ENCODE measurements around the gene TBC1D20.
"Not testable (repeated sequence)": the region's sequence is repeated elsewhere in the genome, so short reads cannot be mapped to it uniquely, and the experiment has no call there.

TBC1D20 gene

DNA sequence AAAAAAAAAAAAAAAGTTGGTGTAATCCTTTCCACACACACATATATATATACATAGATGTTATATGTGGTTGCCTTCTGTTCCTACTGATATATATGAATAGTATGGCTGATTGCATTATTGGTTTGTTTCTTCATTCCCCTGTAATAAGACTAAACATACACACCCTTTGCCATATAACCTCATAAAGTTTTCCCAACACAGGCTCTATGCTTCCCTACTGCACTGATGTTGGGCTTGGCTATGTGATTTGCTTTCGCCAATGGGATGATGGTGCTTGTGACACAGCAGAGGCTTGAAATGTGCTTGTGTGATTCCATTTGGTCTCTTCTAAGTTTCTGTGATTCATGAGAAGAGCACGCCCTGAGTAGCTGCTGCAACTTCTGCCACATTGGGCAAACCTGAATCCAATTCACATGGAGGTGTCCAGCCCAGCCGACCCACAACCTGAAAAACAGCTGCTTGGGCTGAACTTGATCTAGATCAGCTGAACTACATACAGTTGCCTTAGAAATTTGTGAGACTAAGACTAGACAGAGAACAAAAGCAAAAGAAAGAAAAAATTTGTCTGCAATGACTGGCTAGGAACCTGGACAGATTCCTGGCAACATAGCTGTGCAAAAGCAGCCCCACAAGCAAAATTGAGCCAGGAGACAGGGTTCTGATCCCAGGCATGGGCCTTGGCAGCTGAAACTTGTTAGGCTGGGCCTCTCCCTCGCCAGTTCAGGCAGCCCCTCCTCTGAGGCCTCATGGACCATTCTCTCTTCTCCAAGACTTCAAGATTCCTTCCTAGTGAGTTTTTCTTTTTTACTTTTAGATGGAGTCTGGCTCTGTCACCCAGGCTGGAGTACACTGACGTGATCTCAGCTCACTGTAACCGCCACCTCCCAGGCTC is 13.4 kb upstream of the TBC1D20 start:
- DNase-seq: no peak

GRCh38 chr20:474581-474980 is 12.2 kb upstream of the TBC1D20 start:
- no peak for DNase-seq

DNA sequence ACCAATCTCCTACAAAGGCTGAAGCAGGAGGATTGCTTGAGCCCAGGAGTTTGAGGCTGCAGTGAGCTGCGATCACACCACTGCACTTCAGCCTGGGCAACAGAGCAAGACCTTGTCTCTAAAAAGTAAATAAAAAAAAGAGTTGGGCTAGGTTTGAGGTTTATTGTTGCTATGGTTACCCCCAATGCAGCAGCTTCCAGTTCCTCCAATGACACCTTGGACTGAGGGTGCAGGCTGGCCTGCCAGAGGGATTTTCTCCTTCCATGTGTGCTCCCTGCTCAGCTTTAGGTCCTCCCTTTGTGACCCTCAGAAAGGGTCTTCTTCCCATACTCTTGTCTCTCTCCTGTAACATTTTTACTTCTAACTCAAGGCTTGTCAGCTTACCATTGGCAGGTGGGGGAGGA is 10.6 kb upstream of the TBC1D20 start:
- no peak for DNase-seq

DNA sequence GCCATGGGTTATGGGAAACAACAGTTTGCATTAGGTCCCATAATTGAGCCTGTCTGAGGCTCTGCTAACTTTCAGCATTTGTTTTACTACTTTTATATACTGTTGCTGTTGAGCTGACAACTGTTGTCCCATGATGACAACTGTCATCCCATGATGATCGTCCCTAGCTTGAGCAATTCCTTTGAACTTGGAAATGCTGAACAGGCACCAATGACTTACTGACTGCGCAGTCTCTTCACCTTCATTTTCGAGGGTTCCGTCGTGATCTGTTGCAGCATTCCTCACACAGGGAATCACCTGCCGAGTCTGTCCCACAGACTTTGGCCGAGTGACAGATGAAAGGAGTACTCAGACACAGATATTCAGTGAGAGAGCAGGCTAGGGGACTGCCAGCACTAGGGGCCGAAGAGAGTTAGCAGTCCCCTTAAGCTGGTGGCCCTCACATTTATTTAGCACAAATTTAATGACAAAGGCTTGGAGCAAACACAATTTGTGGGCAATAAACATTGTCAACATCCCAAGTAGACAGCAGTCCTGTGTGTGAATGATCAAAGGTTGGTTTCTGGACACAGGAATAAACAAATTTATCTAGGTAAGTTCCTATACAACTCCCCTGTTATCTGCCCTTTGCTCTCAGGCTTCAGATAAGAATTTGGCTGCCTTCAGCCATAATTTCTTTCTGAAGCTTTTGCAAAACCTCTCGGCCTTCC is 10.0 kb upstream of the TBC1D20 start:
- no peak for DNase-seq

GRCh38 chr20:469746-470490 is 7.6 kb upstream of the TBC1D20 start:
- DNase-seq: no peak

- no peak for DNase-seq
Observed at GRCh38 chr20:467755-468154, 5.4 kb upstream of the TBC1D20 start.

DNA sequence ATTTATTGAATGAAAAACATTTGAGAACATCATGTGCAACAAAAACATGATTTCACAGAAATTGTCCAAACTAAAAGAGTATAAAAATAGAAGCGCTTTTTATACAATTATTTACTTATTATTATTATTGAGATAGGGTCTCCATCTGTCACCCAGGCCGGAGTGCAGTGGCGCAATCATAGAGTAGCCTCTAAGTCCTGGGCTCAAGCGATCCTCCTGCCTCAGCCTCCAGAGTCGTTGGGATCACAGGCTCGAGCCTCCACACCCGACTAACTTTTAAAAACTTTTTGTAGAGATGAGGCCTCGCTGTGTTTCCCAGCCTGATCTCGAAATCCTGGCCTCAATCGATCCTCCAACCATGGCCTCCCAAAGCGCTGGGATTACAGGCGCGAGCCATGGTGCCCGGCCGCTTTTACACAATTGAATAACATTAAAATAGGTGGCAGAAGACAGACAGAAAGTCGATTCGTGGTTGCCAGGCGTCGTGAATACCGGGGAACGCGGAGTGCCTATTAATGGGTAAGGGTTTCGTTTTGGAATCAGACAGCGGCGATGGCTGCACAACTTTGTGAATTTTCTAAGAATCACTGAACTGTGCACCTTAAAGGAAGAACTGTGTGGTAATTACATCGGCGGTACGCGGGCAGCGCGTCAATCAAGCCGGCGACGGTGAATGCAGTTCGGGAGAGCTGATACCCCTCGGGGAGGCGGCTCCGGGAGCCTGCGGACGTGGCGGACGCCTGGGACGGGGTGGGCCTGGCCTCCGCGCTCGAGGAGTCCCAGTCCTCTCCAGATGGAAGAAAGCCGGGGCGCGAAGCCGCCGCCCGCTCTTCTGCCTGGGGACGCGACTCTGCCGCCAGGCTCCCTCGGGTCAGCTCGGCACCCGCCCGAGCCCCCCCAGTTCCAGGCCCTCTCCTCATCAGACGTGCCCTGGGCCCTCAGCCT is 807 bp downstream of the TBC1D20 start:
- peak; percentile 46 for DNase-seq

DNA sequence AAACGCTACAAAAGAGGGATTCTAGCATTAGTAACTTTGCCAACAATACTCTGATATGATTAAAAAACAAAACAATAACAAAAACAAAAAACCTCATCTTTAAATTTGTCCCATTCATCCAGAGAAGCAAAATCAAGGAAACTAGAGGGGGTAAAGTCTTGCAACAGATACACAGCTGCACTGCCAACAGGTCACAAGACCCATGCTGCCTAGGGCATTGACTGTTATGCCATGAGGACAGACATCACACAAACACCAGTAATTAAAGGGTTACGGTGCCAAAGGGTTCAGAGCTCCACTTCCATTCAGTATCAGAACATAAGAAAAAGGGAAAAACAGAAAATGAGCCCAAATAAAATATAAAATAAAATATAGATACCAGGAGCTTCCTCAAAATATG is 1.6 kb downstream of the TBC1D20 start:
- no peak for DNase-seq

DNA sequence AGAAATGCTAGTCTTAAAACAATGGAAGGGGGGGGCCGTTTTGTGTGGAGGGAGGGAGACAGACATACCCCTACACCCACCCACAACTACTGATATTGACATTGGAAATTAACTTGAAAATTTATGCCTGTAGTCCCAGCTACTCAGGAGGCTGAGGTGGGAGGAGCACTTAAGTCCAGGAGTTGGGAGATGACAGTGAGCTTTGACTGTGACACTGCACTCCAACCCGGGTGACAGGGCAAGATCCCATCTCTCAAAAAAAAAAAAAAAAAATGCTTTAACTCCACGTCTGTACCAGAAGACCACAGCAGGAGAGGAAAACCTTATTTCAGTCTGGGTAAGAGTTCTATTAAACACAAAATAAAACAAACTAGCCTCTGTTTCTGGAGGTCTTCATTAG is 2.2 kb downstream of the TBC1D20 start:
- no peak for DNase-seq

GRCh38 chr20:458776-459175 is 3.6 kb downstream of the TBC1D20 start:
- DNase-seq: no peak

DNA sequence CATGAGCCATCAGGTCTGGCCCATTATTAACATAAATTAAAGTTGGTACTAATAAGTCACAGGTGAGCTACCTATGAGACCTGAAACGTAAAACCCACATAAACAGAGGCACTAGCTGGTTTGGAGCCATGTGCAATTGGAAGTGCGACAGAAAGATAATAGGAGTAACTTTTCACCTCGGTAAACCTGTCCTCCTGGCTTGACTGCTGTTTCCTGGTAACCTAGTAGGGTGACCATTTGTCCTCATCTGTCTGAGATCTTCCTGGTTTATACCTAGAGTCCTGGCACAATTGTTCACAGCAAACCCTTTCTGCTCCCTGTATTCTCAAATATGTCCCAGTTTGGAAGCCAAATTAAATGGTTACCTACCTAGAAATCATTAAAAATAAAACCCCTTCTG is 7.4 kb downstream of the TBC1D20 start:
- no peak for DNase-seq

- not testable (repeated sequence) for DNase-seq
Observed at GRCh38 chr20:452021-452420, 10.3 kb downstream of the TBC1D20 start.

GRCh38 chr20:445514-446336 is 16.6 kb downstream of the TBC1D20 start:
- DNase-seq: no peak

GRCh38 chr20:444862-445426 is 17.4 kb downstream of the TBC1D20 start:
- DNase-seq: no peak

DNA sequence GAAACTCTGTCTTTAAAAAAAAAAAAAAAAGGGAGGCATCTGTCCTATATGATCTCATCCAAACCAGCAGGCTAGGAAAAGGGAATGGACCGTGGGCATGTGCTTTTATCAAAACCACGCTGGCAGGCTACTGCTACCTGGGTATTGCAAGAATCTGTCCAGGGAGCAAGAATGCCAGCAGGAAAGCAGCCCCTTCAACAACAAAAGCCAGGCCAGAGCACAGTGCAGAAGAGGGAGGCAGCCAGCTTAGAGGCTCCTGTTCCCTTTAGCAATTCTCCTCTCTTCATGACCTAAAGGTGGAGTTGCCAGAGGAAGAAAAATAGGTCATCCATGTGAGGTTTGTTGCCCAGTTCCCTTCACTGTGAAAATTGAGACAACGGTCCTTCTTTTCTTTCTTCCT is 18.2 kb downstream of the TBC1D20 start:
- no peak for DNase-seq

DNA sequence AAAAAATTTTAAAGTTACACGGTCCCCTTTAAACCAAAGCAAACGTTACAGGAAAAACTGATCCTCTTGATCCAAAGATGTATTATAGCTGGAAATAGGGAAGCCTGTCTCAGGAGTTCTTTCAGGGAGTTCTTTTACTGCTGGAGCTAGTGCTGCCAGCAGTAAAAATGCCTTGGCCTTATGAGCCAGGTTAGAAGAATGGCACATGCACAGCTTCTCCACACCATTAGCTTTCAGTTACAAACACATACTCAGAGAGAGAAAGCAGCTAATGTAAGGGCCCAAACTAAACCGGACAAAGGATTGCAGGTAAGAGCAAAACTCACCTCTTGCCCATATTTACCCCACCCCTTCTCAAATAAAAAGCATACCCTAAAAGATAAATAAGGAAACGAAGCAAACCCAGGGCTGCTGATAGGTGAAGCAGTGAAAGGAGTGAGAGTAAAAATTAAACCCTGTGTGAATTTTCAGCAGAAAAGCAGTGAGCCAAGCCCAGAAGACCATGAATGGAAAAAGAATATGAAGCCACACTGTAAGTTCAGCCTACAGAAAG is 19.0 kb downstream of the TBC1D20 start:
- no peak for DNase-seq

- no peak for DNase-seq
Observed at GRCh38 chr20:440636-441035, 21.7 kb downstream of the TBC1D20 start.

GRCh38 chr20:440148-440547 is 22.2 kb downstream of the TBC1D20 start:
- no peak for DNase-seq

- peak; percentile 78 for DNase-seq
Observed at GRCh38 chr20:438571-439469, 23.5 kb downstream of the TBC1D20 start.

All from CD4-positive, alpha-beta T cell treated with Interleukin-17A for 1 hour (primary cell).